DND-41 (cell line): ENCODE data around the gene LSM3.
A peak's percentile ranks its signal among the peaks of the same experiment; 100 is the strongest.

Experiments
- ATAC-seq: fragments of 200-7000 bp; cut with Tn5 transposase; 3 replicates; pipeline ENCODE4 v1.9.1; 2021; ENCODE audit warnings: low read depth; ENCODE audit not compliant: insufficient read depth
- DNase-seq: peaks from one replicate; pipeline ENCODE4 v3.0.0-alpha.2; 2020
- H2AFZ ChIP-seq: 2 replicates; pipeline ENCODE4 v1.6.0; 2012; ENCODE audit warnings: low read depth, low read length
- H3K27ac ChIP-seq: 2 replicates; pipeline ENCODE4 v1.5.1; 2012; ENCODE audit warnings: low read length, inconsistent platforms
- H3K27me3 ChIP-seq: fragments of 200-600 bp; sonication (generic); 2 replicates; pipeline ENCODE4 v1.6.0; 2012; ENCODE audit warnings: low read length, mild to moderate bottlenecking, inconsistent platforms; ENCODE audit not compliant: insufficient read depth, poor library complexity
- H3K36me3 ChIP-seq: 2 replicates; pipeline ENCODE4 v1.5.1; 2012; ENCODE audit warnings: low read length, inconsistent platforms; ENCODE audit not compliant: insufficient read depth
- H3K4me1 ChIP-seq: 2 replicates; pipeline ENCODE4 v1.5.1; 2012; ENCODE audit warnings: mild to moderate bottlenecking, low read length; ENCODE audit not compliant: insufficient read depth
- H3K4me2 ChIP-seq: 2 replicates; pipeline ENCODE4 v1.6.0; 2012; ENCODE audit warnings: mild to moderate bottlenecking, moderate library complexity, low read length, inconsistent platforms; ENCODE audit not compliant: insufficient read depth
- H3K4me3 ChIP-seq, 2 experiments: fragments of 200-600 bp in 1 of 2; shearing (Covaris generic) in 1 of 2; 2 replicates each; pipeline ENCODE4 v1.5.1; 2012 to 2016; ENCODE audit warnings: inconsistent platforms in 2 of 2, low read length in 2 of 2, mild to moderate bottlenecking in 2 of 2, low read depth in 1 of 2, moderate library complexity in 1 of 2
- H3K79me2 ChIP-seq: 2 replicates; pipeline ENCODE4 v1.6.0; 2012; ENCODE audit warnings: low read length, inconsistent platforms; ENCODE audit not compliant: insufficient read depth
- H3K9ac ChIP-seq: 2 replicates; pipeline ENCODE4 v1.6.0; 2012; ENCODE audit warnings: low read depth, mild to moderate bottlenecking, inconsistent platforms, low read length, moderate library complexity
- H3K9me3 ChIP-seq: 2 replicates; pipeline ENCODE4 v1.5.1; 2012; ENCODE audit warnings: low read length, moderate library complexity, mild to moderate bottlenecking, inconsistent platforms; ENCODE audit not compliant: insufficient read depth, severe bottlenecking
- H4K20me1 ChIP-seq: 2 replicates; pipeline ENCODE4 v1.6.0; 2012; ENCODE audit warnings: low read length; ENCODE audit not compliant: insufficient read depth
- CTCF ChIP-seq: IDR thresholded peaks from 2 replicates; pipeline ENCODE4 v1.5.1; 2012; ENCODE audit warnings: borderline replicate concordance, low read length, moderate library complexity, mild to moderate bottlenecking; ENCODE audit not compliant: poor library complexity, severe bottlenecking; ENCODE audit errors: extremely low read depth
- EZH2 ChIP-seq: IDR thresholded peaks from 3 replicates; pipeline ENCODE4 v1.6.1; 2012; ENCODE audit warnings: borderline replicate concordance, low read depth, mild to moderate bottlenecking, moderate library complexity, low read length, inconsistent platforms; ENCODE audit not compliant: severe bottlenecking

LSM3 gene

DNA sequence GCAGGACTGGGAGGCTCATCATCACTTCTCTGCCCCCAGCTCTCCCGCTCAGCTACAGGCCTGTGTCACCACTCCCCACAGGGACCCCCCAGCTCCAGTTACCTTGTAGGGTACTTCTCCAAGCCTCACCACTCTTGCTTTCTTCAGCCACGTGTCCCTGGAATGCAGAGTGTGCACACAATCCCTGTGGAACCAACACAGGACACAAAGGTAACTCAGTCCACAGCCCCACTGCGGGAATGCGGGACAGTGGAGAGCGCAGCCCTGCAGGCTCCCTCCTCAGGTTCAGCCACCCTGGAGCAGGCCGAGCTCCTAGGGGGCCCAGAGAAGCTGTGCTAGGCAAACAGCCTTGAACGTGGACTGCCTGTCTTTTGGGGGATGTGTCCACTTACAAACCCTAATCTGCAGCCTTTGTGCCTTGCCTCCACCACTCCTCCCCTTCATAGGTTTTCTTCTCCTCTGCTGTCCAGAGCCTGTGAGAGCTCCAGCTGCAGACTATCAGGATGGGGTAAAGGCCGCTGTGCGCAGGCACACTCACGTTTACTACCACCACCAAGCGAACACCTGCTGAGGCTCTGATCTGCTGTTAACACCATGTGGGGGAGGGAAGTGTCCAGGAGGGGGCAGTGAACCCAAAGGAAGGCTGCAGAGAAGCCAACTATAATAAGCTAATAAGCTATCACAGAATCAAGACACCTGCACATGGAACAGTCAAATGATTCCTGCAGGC is 26.2 kb upstream of the LSM3 start:
- peak; percentile 33 for DNase-seq
- no peak for TF ChIP-seq EZH2
- TF ChIP-seq CTCF: peak; percentile 55
- no peak overlapping the region for H3K4me3 ChIP-seq
- H3K4me2 ChIP-seq: no peak overlapping the region
- no peak overlapping the region for H3K9ac ChIP-seq
- no peak overlapping the region for H3K27ac ChIP-seq
- H2AFZ ChIP-seq: no peak overlapping the region
- peaks cover 3% of the 10 kb centered on the region; the same call in 1 of the 2 replicates for H4K20me1 ChIP-seq
- no peaks in the 10 kb centered on the region for H3K4me1 ChIP-seq
- no peaks in the 10 kb centered on the region for H3K27me3 ChIP-seq
- H3K36me3 ChIP-seq: peaks cover 60% of the 10 kb centered on the region
- H3K9me3 ChIP-seq: no peaks in the 10 kb centered on the region
- ATAC-seq: peak; percentile 63
- no peaks in the 10 kb centered on the region for H3K79me2 ChIP-seq

DNA sequence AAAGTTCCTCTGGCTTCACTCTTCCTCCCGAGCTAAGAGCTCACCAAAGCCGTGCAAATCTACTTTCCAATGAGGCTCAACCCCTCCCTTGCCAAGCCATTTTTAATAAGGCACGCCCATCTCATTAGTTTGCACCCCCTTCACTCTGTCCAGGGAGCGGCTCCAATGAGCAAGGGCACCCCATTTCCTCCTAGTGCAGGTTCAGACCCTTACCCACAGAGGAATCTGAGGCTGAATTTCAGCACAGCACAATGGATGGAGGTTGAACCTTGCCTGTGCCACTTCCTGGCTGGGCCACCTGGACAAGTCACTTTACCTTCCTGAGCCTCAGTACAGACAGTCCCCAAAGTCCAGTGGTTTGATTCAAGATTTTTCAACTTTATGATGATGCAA is 25.7 kb upstream of the LSM3 start:
- no peak for ATAC-seq
- H3K27ac ChIP-seq: no peak overlapping the region
- peaks cover 60% of the 10 kb centered on the region for H3K36me3 ChIP-seq

GRCh38 chr3:14153663-14154062 is 25.0 kb upstream of the LSM3 start:
- Histone ChIP-seq H3K4me2 (no peak overlapping the region), H3K27ac (no peak overlapping the region), H4K20me1 (peaks cover 3% of the 10 kb centered on the region; the same call in 1 of the 2 replicates), H3K9me3 (no peaks in the 10 kb centered on the region), H3K4me1 (no peaks in the 10 kb centered on the region), H3K36me3 (peaks cover 61% of the 10 kb centered on the region), H2AFZ (no peak overlapping the region), H3K79me2 (no peaks in the 10 kb centered on the region), H3K4me3 (no peak overlapping the region), H3K27me3 (no peaks in the 10 kb centered on the region), H3K9ac (no peak overlapping the region)
- TF ChIP-seq EZH2 (no peak), CTCF (no peak)
- DNase-seq: no peak
- ATAC-seq: no peak

More for the DNA sequence above, 25.7 kb upstream of the LSM3 start:
- Histone ChIP-seq H4K20me1 (peaks cover 3% of the 10 kb centered on the region; the same call in 1 of the 2 replicates), H3K4me3 (no peak overlapping the region), H3K9ac (no peak overlapping the region), H3K4me1 (no peaks in the 10 kb centered on the region), H2AFZ (no peak overlapping the region), H3K79me2 (no peaks in the 10 kb centered on the region), H3K9me3 (no peaks in the 10 kb centered on the region), H3K27me3 (no peaks in the 10 kb centered on the region), H3K4me2 (no peak overlapping the region)
- DNase-seq: no peak
- TF ChIP-seq CTCF: no peak
